HEK293 (cell line): ENCODE measurements around the gene ENC1.

Source experiments
- BCL11A ChIP-seq: fragments of 450-650 bp; formaldehyde crosslinking; IDR thresholded peaks from 2 replicates; pipeline ENCODE4 v1.5.1; 2016; ENCODE audit warnings: low read depth, missing biosample characterization, missing genetic modification characterization
- REPIN1 ChIP-seq: fragments of 450-650 bp; formaldehyde crosslinking; IDR thresholded peaks from 2 replicates; pipeline ENCODE4 v1.5.1; 2017; ENCODE audit warnings: missing biosample characterization, missing genetic modification characterization, low read depth
- YY1 ChIP-seq: fragments of 450-650 bp; formaldehyde crosslinking; IDR thresholded peaks from 2 replicates; pipeline ENCODE4 v1.5.1; 2018; ENCODE audit warnings: missing biosample characterization, missing genetic modification characterization
- ZBTB8A ChIP-seq: fragments of 450-650 bp; formaldehyde crosslinking; IDR thresholded peaks from 2 replicates; pipeline ENCODE4 v1.5.1; 2016; ENCODE audit warnings: missing biosample characterization, missing genetic modification characterization
- ZNF184 ChIP-seq: fragments of 450-650 bp; IDR thresholded peaks from 2 replicates; pipeline ENCODE4 v1.5.1; 2018; ENCODE audit warnings: missing biosample characterization, mild to moderate bottlenecking, missing genetic modification characterization
- ZNF239 ChIP-seq: fragments of 450-650 bp; formaldehyde crosslinking; IDR thresholded peaks from 2 replicates; pipeline ENCODE4 v1.5.1; 2016; ENCODE audit warnings: missing biosample characterization, missing genetic modification characterization
- ZNF274 ChIP-seq, 2 experiments: fragments of 200-500 bp in 1 of 2; fragments of 450-650 bp in 1 of 2; sonication (Bioruptor generic) in 1 of 2; formaldehyde crosslinking in 1 of 2; IDR thresholded peaks; 2 replicates each; pipeline versions ENCODE4 v1.5.1 to v1.6.1; 2014 to 2016; ENCODE audit warnings: borderline replicate concordance in 1 of 2, inconsistent platforms in 1 of 2, low read length in 1 of 2, missing biosample characterization in 1 of 2, missing genetic modification characterization in 1 of 2
- ZNF341 ChIP-seq: fragments of 450-650 bp; formaldehyde crosslinking; IDR thresholded peaks from 2 replicates; pipeline ENCODE4; 2016; ENCODE audit warnings: low read depth, missing biosample characterization, missing genetic modification characterization
- TF ChIP-seq, protein P1 (sequence below): fragments of 450-650 bp; formaldehyde crosslinking; IDR thresholded peaks from 2 replicates; pipeline ENCODE4 v1.5.1; 2016; ENCODE audit warnings: missing biosample characterization, missing genetic modification characterization
- TF ChIP-seq, protein P2 (sequence below): fragments of 450-650 bp; formaldehyde crosslinking; IDR thresholded peaks from 2 replicates; pipeline ENCODE4 v1.5.1; 2016; ENCODE audit warnings: missing biosample characterization, missing genetic modification characterization
- TF ChIP-seq, protein P3 (sequence below): IDR thresholded peaks from 2 replicates; pipeline ENCODE4 v1.6.1; 2011; ENCODE audit warnings: mild to moderate bottlenecking, low read depth, low read length, borderline replicate concordance

DNA sequence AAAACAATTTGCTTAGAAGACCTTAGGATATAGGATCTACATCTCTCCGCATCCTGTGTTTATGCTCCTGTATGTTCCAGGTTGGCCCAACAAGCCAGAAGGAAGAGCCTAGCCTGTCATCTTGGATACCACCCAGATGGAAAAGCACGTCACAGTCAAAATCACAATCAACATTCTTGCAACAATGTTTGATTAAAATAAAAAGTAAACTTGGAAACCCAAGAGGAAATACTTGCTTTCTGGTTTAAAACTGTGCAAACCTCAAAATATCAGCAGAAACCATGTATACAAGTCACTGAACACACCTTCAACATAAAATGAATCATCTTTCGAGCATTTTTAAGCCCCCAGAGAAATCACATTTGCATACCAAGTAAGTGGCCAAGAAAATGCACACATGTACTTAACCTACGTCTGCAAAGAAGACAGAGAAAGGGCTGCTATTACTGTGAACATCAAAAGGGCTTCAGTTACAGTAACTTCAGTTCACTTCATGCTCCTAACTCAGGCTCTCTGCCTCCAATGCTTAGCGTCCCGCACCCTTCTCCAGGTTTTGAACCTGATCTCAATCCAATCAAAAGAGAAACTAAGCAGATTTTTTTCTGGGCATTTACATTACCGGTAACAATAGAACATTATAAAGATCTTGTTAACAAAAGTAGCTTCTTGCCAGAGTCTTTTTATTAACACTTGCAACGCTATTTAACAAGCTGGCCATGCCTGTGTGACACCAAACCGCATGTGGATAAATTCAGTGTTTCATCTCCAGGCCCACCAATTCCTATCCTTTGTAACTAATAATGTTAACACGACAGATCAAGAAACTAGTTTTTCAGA lies 1.3 kb downstream of the ENC1 start:
- TF ChIP-seq ZNF274 (IDR thresholded peaks at IDR 0.05; ENCODE audit: low read length) (no peak), ZNF274 (tag by site-specific recombination; IDR thresholded peaks at IDR 0.05; ENCODE audit: borderline replicate concordance) (no peak), BCL11A (no peak), ZBTB8A (tag by site-specific recombination) (no peak), ZNF341 (tag by site-specific recombination) (peak; percentile 62), REPIN1 (no peak), YY1 (tag by site-specific recombination) (no peak), ZNF184 (tag by site-specific recombination) (no peak), ZNF239 (tag by site-specific recombination) (no peak)
- TF ChIP-seq, protein P1, sequence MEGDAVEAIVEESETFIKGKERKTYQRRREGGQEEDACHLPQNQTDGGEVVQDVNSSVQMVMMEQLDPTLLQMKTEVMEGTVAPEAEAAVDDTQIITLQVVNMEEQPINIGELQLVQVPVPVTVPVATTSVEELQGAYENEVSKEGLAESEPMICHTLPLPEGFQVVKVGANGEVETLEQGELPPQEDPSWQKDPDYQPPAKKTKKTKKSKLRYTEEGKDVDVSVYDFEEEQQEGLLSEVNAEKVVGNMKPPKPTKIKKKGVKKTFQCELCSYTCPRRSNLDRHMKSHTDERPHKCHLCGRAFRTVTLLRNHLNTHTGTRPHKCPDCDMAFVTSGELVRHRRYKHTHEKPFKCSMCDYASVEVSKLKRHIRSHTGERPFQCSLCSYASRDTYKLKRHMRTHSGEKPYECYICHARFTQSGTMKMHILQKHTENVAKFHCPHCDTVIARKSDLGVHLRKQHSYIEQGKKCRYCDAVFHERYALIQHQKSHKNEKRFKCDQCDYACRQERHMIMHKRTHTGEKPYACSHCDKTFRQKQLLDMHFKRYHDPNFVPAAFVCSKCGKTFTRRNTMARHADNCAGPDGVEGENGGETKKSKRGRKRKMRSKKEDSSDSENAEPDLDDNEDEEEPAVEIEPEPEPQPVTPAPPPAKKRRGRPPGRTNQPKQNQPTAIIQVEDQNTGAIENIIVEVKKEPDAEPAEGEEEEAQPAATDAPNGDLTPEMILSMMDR = no peak
- TF ChIP-seq, protein P2, sequence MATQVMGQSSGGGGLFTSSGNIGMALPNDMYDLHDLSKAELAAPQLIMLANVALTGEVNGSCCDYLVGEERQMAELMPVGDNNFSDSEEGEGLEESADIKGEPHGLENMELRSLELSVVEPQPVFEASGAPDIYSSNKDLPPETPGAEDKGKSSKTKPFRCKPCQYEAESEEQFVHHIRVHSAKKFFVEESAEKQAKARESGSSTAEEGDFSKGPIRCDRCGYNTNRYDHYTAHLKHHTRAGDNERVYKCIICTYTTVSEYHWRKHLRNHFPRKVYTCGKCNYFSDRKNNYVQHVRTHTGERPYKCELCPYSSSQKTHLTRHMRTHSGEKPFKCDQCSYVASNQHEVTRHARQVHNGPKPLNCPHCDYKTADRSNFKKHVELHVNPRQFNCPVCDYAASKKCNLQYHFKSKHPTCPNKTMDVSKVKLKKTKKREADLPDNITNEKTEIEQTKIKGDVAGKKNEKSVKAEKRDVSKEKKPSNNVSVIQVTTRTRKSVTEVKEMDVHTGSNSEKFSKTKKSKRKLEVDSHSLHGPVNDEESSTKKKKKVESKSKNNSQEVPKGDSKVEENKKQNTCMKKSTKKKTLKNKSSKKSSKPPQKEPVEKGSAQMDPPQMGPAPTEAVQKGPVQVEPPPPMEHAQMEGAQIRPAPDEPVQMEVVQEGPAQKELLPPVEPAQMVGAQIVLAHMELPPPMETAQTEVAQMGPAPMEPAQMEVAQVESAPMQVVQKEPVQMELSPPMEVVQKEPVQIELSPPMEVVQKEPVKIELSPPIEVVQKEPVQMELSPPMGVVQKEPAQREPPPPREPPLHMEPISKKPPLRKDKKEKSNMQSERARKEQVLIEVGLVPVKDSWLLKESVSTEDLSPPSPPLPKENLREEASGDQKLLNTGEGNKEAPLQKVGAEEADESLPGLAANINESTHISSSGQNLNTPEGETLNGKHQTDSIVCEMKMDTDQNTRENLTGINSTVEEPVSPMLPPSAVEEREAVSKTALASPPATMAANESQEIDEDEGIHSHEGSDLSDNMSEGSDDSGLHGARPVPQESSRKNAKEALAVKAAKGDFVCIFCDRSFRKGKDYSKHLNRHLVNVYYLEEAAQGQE = no peak
- TF ChIP-seq, protein P3, sequence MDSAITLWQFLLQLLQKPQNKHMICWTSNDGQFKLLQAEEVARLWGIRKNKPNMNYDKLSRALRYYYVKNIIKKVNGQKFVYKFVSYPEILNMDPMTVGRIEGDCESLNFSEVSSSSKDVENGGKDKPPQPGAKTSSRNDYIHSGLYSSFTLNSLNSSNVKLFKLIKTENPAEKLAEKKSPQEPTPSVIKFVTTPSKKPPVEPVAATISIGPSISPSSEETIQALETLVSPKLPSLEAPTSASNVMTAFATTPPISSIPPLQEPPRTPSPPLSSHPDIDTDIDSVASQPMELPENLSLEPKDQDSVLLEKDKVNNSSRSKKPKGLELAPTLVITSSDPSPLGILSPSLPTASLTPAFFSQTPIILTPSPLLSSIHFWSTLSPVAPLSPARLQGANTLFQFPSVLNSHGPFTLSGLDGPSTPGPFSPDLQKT = no peak
